MM.1S (cell line): Measurements from ENCODE around the gene HELZ.

Experiments used
- DNase-seq: peaks from one replicate; pipeline ENCODE4 v3.0.0-alpha.2; 2015
- H2AFZ ChIP-seq: fragments of 300-600 bp; sonication (generic); 2 replicates; pipeline ENCODE4 v1.6.0; 2016; ENCODE audit warnings: antibody characterized with exemption, low read length
- H3F3A ChIP-seq: fragments of 300-600 bp; sonication (generic); 2 replicates; pipeline ENCODE4 v1.6.1; 2016; ENCODE audit warnings: mild to moderate bottlenecking, antibody characterized with exemption, low read length, moderate library complexity, mixed read lengths; ENCODE audit not compliant: insufficient read depth
- H3K27ac ChIP-seq: fragments of 300-600 bp; sonication (generic); 2 replicates; pipeline ENCODE4 v1.5.1; 2016; ENCODE audit warnings: mild to moderate bottlenecking, low read length
- H3K27me3 ChIP-seq: fragments of 300-600 bp; sonication (generic); replicated peaks from 2 replicates; pipeline ENCODE4 v1.6.0; 2016; ENCODE audit warnings: low read length; ENCODE audit not compliant: insufficient read depth
- H3K36me3 ChIP-seq: fragments of 300-600 bp; sonication (generic); replicated peaks from 2 replicates; pipeline ENCODE4 v1.6.1; 2016; ENCODE audit warnings: mild to moderate bottlenecking, low read length, mixed read lengths; ENCODE audit not compliant: insufficient read depth
- H3K4me1 ChIP-seq: fragments of 300-600 bp; sonication (generic); 2 replicates; pipeline ENCODE4 v1.6.1; 2016; ENCODE audit warnings: low read length, mixed read lengths
- H3K4me2 ChIP-seq: fragments of 300-600 bp; sonication (generic); 2 replicates; pipeline ENCODE4 v1.6.0; 2016; ENCODE audit warnings: low read depth, low read length
- H3K4me3 ChIP-seq: fragments of 300-600 bp; sonication (generic); 2 replicates; pipeline ENCODE4 v1.5.1; 2016; ENCODE audit warnings: low read length, mixed read lengths
- H3K79me2 ChIP-seq: fragments of 300-600 bp; sonication (generic); 2 replicates; pipeline ENCODE4 v1.6.1; 2016; ENCODE audit warnings: mixed run types, low read length, mixed read lengths
- H3K9ac ChIP-seq: fragments of 300-600 bp; sonication (generic); 2 replicates; pipeline ENCODE4 v1.6.1; 2016; ENCODE audit warnings: low read length, mixed read lengths
- H3K9me2 ChIP-seq: fragments of 300-600 bp; sonication (generic); replicated peaks from 2 replicates; pipeline ENCODE4 v1.6.1; 2016; ENCODE audit warnings: mild to moderate bottlenecking, low read length, mixed read lengths; ENCODE audit not compliant: insufficient read depth
- H3K9me3 ChIP-seq: fragments of 300-600 bp; sonication (generic); replicated peaks from 2 replicates; pipeline ENCODE4 v1.6.1; 2016; ENCODE audit warnings: mild to moderate bottlenecking, low read length, mixed read lengths; ENCODE audit not compliant: insufficient read depth
- H4K20me1 ChIP-seq: fragments of 300-600 bp; sonication (generic); 2 replicates; pipeline ENCODE4 v1.6.1; 2016; ENCODE audit warnings: mild to moderate bottlenecking, low read length, moderate library complexity, mixed read lengths; ENCODE audit not compliant: insufficient read depth
- CTCF ChIP-seq: fragments of 300-600 bp; sonication (generic); IDR thresholded peaks from 2 replicates; pipeline ENCODE4 v1.5.1; 2016; ENCODE audit warnings: antibody characterized with exemption, low read length, mixed read lengths
- EZH2 ChIP-seq: fragments of 300-600 bp; sonication (generic); optimal IDR thresholded peaks from 2 replicates; pipeline ENCODE3; 2017; ENCODE audit warnings: low read depth, mild to moderate bottlenecking, antibody characterized with exemption, low read length, mixed read lengths
- EZH2phosphoT487 ChIP-seq: fragments of 300-600 bp; sonication (generic); IDR thresholded peaks from 2 replicates; pipeline ENCODE4 v1.6.1; 2018; ENCODE audit warnings: antibody characterized with exemption, low read length

Gene HELZ

GRCh38 chr17:67119102-67119501 is 125.9 kb downstream of the HELZ start:
- no peak overlapping the region for H2AFZ ChIP-seq
- H3K27ac ChIP-seq = no peak overlapping the region
- 0 out of 2 replicates have a peak, but pooled peaks cover 7% of the 10 kb centered on the region for H3K4me1 ChIP-seq
- H3K27me3 ChIP-seq = no peaks in the 10 kb centered on the region
- H3K79me2 ChIP-seq = peaks cover 3% of the 10 kb centered on the region; the same call in 1 of the 2 replicates
- no peak overlapping the region for H3K4me2 ChIP-seq
- no peaks in the 10 kb centered on the region for H3F3A ChIP-seq
- H3K9ac ChIP-seq = no peak overlapping the region
- no peaks in the 10 kb centered on the region for H3K9me2 ChIP-seq
- DNase-seq = no peak
- no peak for TF ChIP-seq CTCF
- no peak for TF ChIP-seq EZH2
- no peak for TF ChIP-seq EZH2phosphoT487
- H4K20me1 ChIP-seq = no peaks in the 10 kb centered on the region
- H3K36me3 ChIP-seq = peaks cover 15% of the 10 kb centered on the region; the same call in 1 of the 2 replicates
- H3K9me3 ChIP-seq = no peaks in the 10 kb centered on the region
- H3K4me3 ChIP-seq = no peak overlapping the region

- Histone ChIP-seq H3K4me1 (0 out of 2 replicates have a peak, but pooled peaks cover 7% of the 10 kb centered on the region), H3K4me2 (no peak overlapping the region), H3K79me2 (peaks cover 3% of the 10 kb centered on the region; the same call in 1 of the 2 replicates)
Observed at GRCh38 chr17:67116045-67116575, 128.9 kb downstream of the HELZ start.

GRCh38 chr17:67115401-67115800 is 129.6 kb downstream of the HELZ start:
- H3K9me2 ChIP-seq = no peaks in the 10 kb centered on the region
- no peak for DNase-seq
- no peak overlapping the region for H3K4me2 ChIP-seq
- H3K79me2 ChIP-seq = peaks cover 3% of the 10 kb centered on the region; the same call in 1 of the 2 replicates
- no peaks in the 10 kb centered on the region for H3K9me3 ChIP-seq
- no peak overlapping the region for H3K4me3 ChIP-seq
- H3K9ac ChIP-seq = no peak overlapping the region
- TF ChIP-seq EZH2phosphoT487 = no peak
- no peak for TF ChIP-seq EZH2
- no peak for TF ChIP-seq CTCF
- no peaks in the 10 kb centered on the region for H3K27me3 ChIP-seq
- no peaks in the 10 kb centered on the region for H4K20me1 ChIP-seq
- no peak overlapping the region for H2AFZ ChIP-seq
- H3K27ac ChIP-seq = no peak overlapping the region
- no peaks in the 10 kb centered on the region for H3F3A ChIP-seq
- peaks cover 27% of the 10 kb centered on the region for H3K36me3 ChIP-seq
- H3K4me1 ChIP-seq = 0 out of 2 replicates have a peak, but pooled peaks cover 7% of the 10 kb centered on the region

More at GRCh38 chr17:67116045-67116575, 128.9 kb downstream of the HELZ start:
- H3K27ac ChIP-seq = no peak overlapping the region
- no peaks in the 10 kb centered on the region for H3K9me3 ChIP-seq
- no peaks in the 10 kb centered on the region for H4K20me1 ChIP-seq
- DNase-seq = no peak
- H3K4me3 ChIP-seq = no peak overlapping the region
- H3K9me2 ChIP-seq = no peaks in the 10 kb centered on the region
- peaks cover 25% of the 10 kb centered on the region; the same call in 1 of the 2 replicates for H3K36me3 ChIP-seq
- H3F3A ChIP-seq = no peaks in the 10 kb centered on the region
- no peak overlapping the region for H2AFZ ChIP-seq
- TF ChIP-seq EZH2 = no peak
- no peak for TF ChIP-seq EZH2phosphoT487
- TF ChIP-seq CTCF = no peak
- no peak overlapping the region for H3K9ac ChIP-seq
- no peaks in the 10 kb centered on the region for H3K27me3 ChIP-seq
